Endothelial cell of umbilical vein (primary cell): ENCODE measurements around the gene TSN. TPM values are rescaled to one million over a fixed set of nuclear protein-coding genes. Genes with fewer than 3 reads are reported as not detected.

Source experiments
- BruUV-seq: library from RNA; stranded (reverse); fragments of 400-500 nt; replicated peaks from 2 replicates; lab custom pipeline; 2021; lab: Mats Ljungman, UMichigan
- CTCF ChIA-PET: fragments of 300-600, 350-600 bp; sonication (Branson Sonifier 250); formaldehyde crosslinking; loops from one replicate; lab custom pipeline; 2021; ENCODE audit warnings: antibody characterized with exemption, inconsistent platforms; lab: Charles Lee
- POLR2A ChIA-PET: fragments of 300-600, 350-600 bp; sonication (Branson Sonifier 250); formaldehyde crosslinking; loops from one replicate; lab custom pipeline; 2021; ENCODE audit warnings: antibody characterized with exemption, inconsistent platforms; lab: Charles Lee
- DNase-seq: peaks from one replicate; pipeline ENCODE4 v3.0.0-alpha.2; 2011; ENCODE audit warnings: low read depth, low spot score
- FAIRE-seq: peaks from 2 replicates; lab custom pipeline; 2011; peaks lifted over from hg19 to GRCh38; lab: Jason Lieb, UNC
- H2AFZ ChIP-seq: 2 replicates; pipeline ENCODE4 v1.6.0; 2012; ENCODE audit warnings: low read depth, low read length, control low read depth, inconsistent platforms
- H3K27ac ChIP-seq: 2 replicates; pipeline ENCODE4 v1.5.1; 2011; ENCODE audit warnings: low read depth, mild to moderate bottlenecking, control low read depth, low read length, moderate library complexity; ENCODE audit not compliant: insufficient read depth
- H3K27me3 ChIP-seq, 2 experiments: 2 replicates each; pipeline versions ENCODE4 v1.6.0 to v1.6.1; 2011; ENCODE audit warnings: low read length in 2 of 2, mixed read lengths in 1 of 2; ENCODE audit not compliant: control insufficient read depth in 2 of 2, insufficient read depth in 2 of 2
- H3K36me3 ChIP-seq, 2 experiments: 2 replicates in 1 of 2; 3 replicates in 1 of 2; pipeline ENCODE4 v1.5.1; 2011; ENCODE audit warnings: low read length in 2 of 2, mild to moderate bottlenecking in 1 of 2, moderate library complexity in 1 of 2; ENCODE audit not compliant: control insufficient read depth in 2 of 2, insufficient read depth in 2 of 2; ENCODE audit errors: extremely low read depth in 1 of 2
- H3K4me1 ChIP-seq: 3 replicates; pipeline ENCODE4 v1.5.1; 2011; ENCODE audit warnings: mild to moderate bottlenecking, low read length; ENCODE audit not compliant: control insufficient read depth, insufficient read depth; ENCODE audit errors: extremely low read depth
- H3K4me2 ChIP-seq: 2 replicates; pipeline ENCODE4 v1.6.1; 2011; ENCODE audit warnings: low read length, control low read depth, mixed read lengths; ENCODE audit not compliant: insufficient read depth
- H3K4me3 ChIP-seq, 3 experiments: fragments of 200-600 bp in 1 of 3; sonication (generic), shearing (Covaris generic) in 1 of 3; replicated peaks in 1 of 3; 2 replicates each; pipeline ENCODE4 v1.5.1; 2011 to 2016; ENCODE audit warnings: control low read depth in 3 of 3, low read length in 3 of 3, mild to moderate bottlenecking in 2 of 3, inconsistent platforms in 1 of 3, low read depth in 1 of 3, moderate library complexity in 1 of 3; ENCODE audit not compliant: insufficient read depth in 1 of 3
- H3K79me2 ChIP-seq: 2 replicates; pipeline ENCODE4 v1.6.0; 2012; ENCODE audit warnings: low read length, inconsistent platforms; ENCODE audit not compliant: control insufficient read depth, insufficient read depth
- H3K9ac ChIP-seq: replicated peaks from 2 replicates; pipeline ENCODE3; 2011; ENCODE audit warnings: low read length, control low read depth; ENCODE audit not compliant: insufficient read depth; ENCODE audit errors: extremely low read depth
- H3K9me1 ChIP-seq: replicated peaks from 3 replicates; pipeline ENCODE4 v1.6.0; 2011; ENCODE audit warnings: mild to moderate bottlenecking, low read length; ENCODE audit not compliant: control insufficient read depth, insufficient read depth; ENCODE audit errors: extremely low read depth
- H3K9me3 ChIP-seq: replicated peaks from 2 replicates; pipeline ENCODE4 v1.5.1; 2012; ENCODE audit warnings: low read length, inconsistent platforms; ENCODE audit not compliant: control insufficient read depth, insufficient read depth
- H4K20me1 ChIP-seq: replicated peaks from 2 replicates; pipeline ENCODE3; 2011; ENCODE audit warnings: mild to moderate bottlenecking, low read length; ENCODE audit not compliant: control insufficient read depth, insufficient read depth; ENCODE audit errors: extremely low read depth
- CTCF ChIP-seq, 2 donors: IDR thresholded peaks; 1 replicate in 1 of 2; 2 replicates in 1 of 2; pipeline ENCODE4 v1.5.1; 2011; ENCODE audit warnings: low read length in 2 of 2, mild to moderate bottlenecking in 2 of 2, moderate library complexity in 2 of 2, control low read depth in 1 of 2, inconsistent platforms in 1 of 2, low read depth in 1 of 2; ENCODE audit not compliant: insufficient read depth in 1 of 2; ENCODE audit errors: extremely low read depth in 1 of 2
- EZH2 ChIP-seq: IDR thresholded peaks from 2 replicates; pipeline ENCODE4 v1.6.1; 2012; ENCODE audit warnings: borderline replicate concordance, low read depth, mild to moderate bottlenecking, moderate library complexity, low read length, inconsistent platforms; ENCODE audit not compliant: severe bottlenecking
- FOS ChIP-seq: IDR thresholded peaks from 2 replicates; pipeline ENCODE4 v1.6.1; 2011; ENCODE audit warnings: mild to moderate bottlenecking, low read length, moderate library complexity, borderline replicate concordance; ENCODE audit not compliant: insufficient read depth
- GATA2 ChIP-seq: IDR thresholded peaks from 2 replicates; pipeline ENCODE4 v1.7.0; 2011; ENCODE audit warnings: low read depth, mild to moderate bottlenecking, moderate library complexity, mixed read lengths, low read length; ENCODE audit not compliant: insufficient read length, insufficient read depth
- JUN ChIP-seq: IDR thresholded peaks from 2 replicates; pipeline ENCODE4 v1.6.1; 2011; ENCODE audit warnings: borderline replicate concordance, low read depth; ENCODE audit not compliant: insufficient read length, insufficient read depth
- MAX ChIP-seq: IDR thresholded peaks from 2 replicates; pipeline ENCODE4 v1.6.1; 2011; ENCODE audit not compliant: insufficient read depth, insufficient read length
- MYC ChIP-seq: IDR thresholded peaks from one replicate; pipeline ENCODE4 v1.6.1; 2011; ENCODE audit warnings: mild to moderate bottlenecking, low read depth, low read length
- POLR2A ChIP-seq: IDR thresholded peaks from 2 replicates; pipeline ENCODE4 v1.6.1; 2012; ENCODE audit warnings: low read depth, mild to moderate bottlenecking, control low read depth, low read length
- POLR2AphosphoS5 ChIP-seq: IDR thresholded peaks from 2 replicates; pipeline ENCODE4 v1.6.1; 2012; ENCODE audit warnings: low read depth, mild to moderate bottlenecking, control low read depth, low read length, moderate library complexity; ENCODE audit not compliant: insufficient read depth
- dilution Hi-C: fragments of 300-500 bp; cut with MboI; formaldehyde crosslinking; loops from one replicate; pipeline ENCODE4 v1.15.0; 2019; ENCODE audit warnings: low sequenced_read_pairs; ENCODE audit not compliant: extremely low pct_ligation_motif_present
- intact Hi-C: fragments of 100-400 bp; cut with micrococcal nuclease; formaldehyde crosslinking; loops from one replicate; pipeline ENCODE4 v1.10.0; 2022
- polyA plus RNA-seq, 4 experiments: library from polyadenylated mRNA; depleted of rRNA in 3 of 4; stranded (reverse) in 3 of 4; unstranded in 1 of 4; fragments of >200 nt; gene quantifications; 2 replicates each; pipeline versions ENCODE4 v1.2.1 to v1.2.3, GENCODE V29; 2011 to 2012; ENCODE audit warnings: missing spikeins in 1 of 4
- total RNA-seq: library from RNA; stranded (reverse); gene quantifications from 2 replicates; pipeline ENCODE4 v1.2.3, GENCODE V29; 2021

Gene TSN
- total and polyA plus RNA-seq, 2 donors (not counting 3 experiments of a cell fraction or from before 2014, with no cell fraction given): 33.2 to 76.1 TPM

- Histone ChIP-seq H3K4me3 (no peak overlapping the region), H2AFZ (no peak overlapping the region), H3K4me2 (no peak overlapping the region), H3K27me3 (peaks cover 3 to 8% of the 10 kb centered on the region in 2 experiments), H3K9me3 (no peaks in the 10 kb centered on the region), H3K27ac (no peak overlapping the region), H3K9ac (no peak overlapping the region), H4K20me1 (no peaks in the 10 kb centered on the region), H3K4me1 (peaks cover 2% of the 10 kb centered on the region), H3K79me2 (no peaks in the 10 kb centered on the region), H3K36me3 (no peaks in the 10 kb centered on the region), H3K9me1 (no peaks in the 10 kb centered on the region)
- FAIRE-seq (no peak), DNase-seq (no peak)
- ChIA-PET CTCF (interaction anchor here (1.2 kb wide), 1 partner anchor 714 kb away, joined by 3 read pairs; no protein-coding TSS in a partner anchor), POLR2A (no interaction called here)
- intact Hi-C loops: no loop called here
- no TSS peak for BruUV-seq
- dilution Hi-C loops: no loop called here
- no peak for TF ChIP-seq FOS
- no peak for TF ChIP-seq GATA2
- no peak for TF ChIP-seq POLR2A
- TF ChIP-seq CTCF (IDR thresholded peaks at IDR 0.05; ENCODE audit: extremely low read depth in 1 of 2, insufficient read depth in 1 of 2, low read depth in 1 of 2, low read length in 2 of 2): no peak
- TF ChIP-seq EZH2: no peak
- TF ChIP-seq MYC: no peak
- no peak for TF ChIP-seq POLR2AphosphoS5
- TF ChIP-seq MAX: no peak
- TF ChIP-seq JUN: no peak
Observed at GRCh38 chr2:121809607-121810006, 54.2 kb downstream of the TSN start.
